CD4-positive, CD25-positive, alpha-beta regulatory T cell (primary cell): Measurements from ENCODE around the gene FAM53B. TPM values are rescaled to one million over a fixed set of nuclear protein-coding genes. Genes with fewer than 3 reads are reported as not detected.
"Not testable (repeated sequence)": the region's sequence is repeated elsewhere in the genome, so short reads cannot be mapped to it uniquely, and the experiment has no call there.

Experiments
- ATAC-seq, 2 donors: fragments of 150-1000 bp; cut with Tn5 transposase; one replicate each; pipeline ENCODE4 v1.10.0; 2021; ENCODE audit warnings: low read depth in 2 of 2, moderate number of reproducible peaks in 2 of 2, moderate library complexity in 1 of 2
- DNase-seq, 3 donors: peaks; one replicate each; pipeline versions ENCODE4 v3.0.0 to v3.0.0-alpha.2; 2012 to 2022; ENCODE audit warnings: mixed read lengths in 1 of 3
- H3K27ac ChIP-seq: one replicate; pipeline ENCODE4 v1.7.0; 2013; ENCODE audit warnings: mild to moderate bottlenecking, low read length; ENCODE audit not compliant: insufficient read depth, poor library complexity, severe bottlenecking
- H3K27me3 ChIP-seq: one replicate; pipeline ENCODE4 v1.7.0; 2013; ENCODE audit warnings: low read length; ENCODE audit not compliant: control insufficient read depth, insufficient read depth
- H3K36me3 ChIP-seq: one replicate; pipeline ENCODE4 v1.7.0; 2013; ENCODE audit warnings: mild to moderate bottlenecking, low read length, moderate library complexity; ENCODE audit not compliant: control insufficient read depth, insufficient read depth
- H3K4me1 ChIP-seq: 2 replicates; pipeline ENCODE4 v1.7.0; 2013; ENCODE audit warnings: mild to moderate bottlenecking, low read length; ENCODE audit not compliant: insufficient read depth, control insufficient read depth, poor library complexity, severe bottlenecking
- H3K4me3 ChIP-seq: one replicate; pipeline ENCODE4 v1.7.0; 2013; ENCODE audit warnings: low read depth, mild to moderate bottlenecking, low read length, moderate library complexity
- H3K9me3 ChIP-seq, 2 experiments: 1 replicate in 1 of 2; 2 replicates in 1 of 2; pipeline ENCODE4 v1.7.0; 2013; ENCODE audit warnings: low read length in 2 of 2, mild to moderate bottlenecking in 1 of 2, moderate library complexity in 1 of 2; ENCODE audit not compliant: control insufficient read depth in 2 of 2
- H3K27ac Mint-ChIP-seq, 3 donors: one replicate each; pipeline ENCODE4 v1.8.0; 2020 to 2022; ENCODE audit warnings: mild to moderate bottlenecking in 3 of 3, mixed read lengths in 3 of 3, moderate library complexity in 2 of 3
- H3K27me3 Mint-ChIP-seq: one replicate; pipeline ENCODE4 v1.8.0; 2022; ENCODE audit warnings: mild to moderate bottlenecking, mixed read lengths
- H3K36me3 Mint-ChIP-seq: one replicate; pipeline ENCODE4 v1.8.0; 2020; ENCODE audit warnings: mixed read lengths
- H3K4me1 Mint-ChIP-seq, 4 donors: one replicate each; pipeline ENCODE4 v1.8.0; 2020 to 2022; ENCODE audit warnings: mixed read lengths in 4 of 4, mild to moderate bottlenecking in 1 of 4
- H3K4me3 Mint-ChIP-seq, 4 donors: one replicate each; pipeline ENCODE4 v1.8.0; 2020 to 2022; ENCODE audit warnings: mild to moderate bottlenecking in 4 of 4, mixed read lengths in 4 of 4, moderate library complexity in 3 of 4
- H3K9me3 Mint-ChIP-seq, 7 donors: one replicate each; pipeline ENCODE4 v1.8.0; 2020 to 2022; ENCODE audit warnings: mixed read lengths in 7 of 7, mild to moderate bottlenecking in 3 of 7, moderate library complexity in 2 of 7
- polyA plus RNA-seq, 4 donors: library from polyadenylated mRNA; unstranded; fragments of 300-500 nt; fragmentation: Illumina TruSeq; gene quantifications; one replicate each; pipeline ENCODE4 v1.2.3, GENCODE V29; 2021
- total RNA-seq: library from RNA; stranded (reverse); gene quantifications from one replicate; pipeline ENCODE4 v1.2.3, GENCODE V29; 2022

The FAM53B gene
- total and polyA plus RNA-seq, 5 donors from 2014 or later = 5.8 to 116 (median 15.0) TPM

- H3K27me3 Mint-ChIP-seq = no peaks in the 10 kb centered on the region
- Histone ChIP-seq H3K4me1 (no peaks in the 10 kb centered on the region), H3K4me3 (no peak overlapping the region), H3K9me3 (no peaks in the 10 kb centered on the region), H3K27me3 (no peaks in the 10 kb centered on the region), H3K27ac (no peak overlapping the region), H3K36me3 (peaks cover 4% of the 10 kb centered on the region)
- peaks cover 8% of the 10 kb centered on the region for H3K36me3 Mint-ChIP-seq
- peak overlapping the region in 1 of 3 donors; percentile 14 for H3K27ac Mint-ChIP-seq
- DNase-seq (no peak), ATAC-seq (no peak)
- H3K4me3 Mint-ChIP-seq = no peak overlapping the region
- peaks cover 0 to 2% (median 0%) of the 10 kb centered on the region in 4 donors for H3K4me1 Mint-ChIP-seq
- H3K9me3 Mint-ChIP-seq = peaks cover 0 to 5% (median 0%) of the 10 kb centered on the region in 7 donors
Measured at GRCh38 chr10:124589491-124590041, 154.6 kb downstream of the FAM53B start.

GRCh38 chr10:124588736-124589490 is 155.3 kb downstream of the FAM53B start:
- no peak for ATAC-seq
- no peak for DNase-seq
- no peaks in the 10 kb centered on the region for H3K4me1 ChIP-seq

GRCh38 chr10:124588341-124588735 is 155.8 kb downstream of the FAM53B start:
- H3K27ac Mint-ChIP-seq, H3K4me1 ChIP-seq, H3K4me3 Mint-ChIP-seq, ATAC-seq, H3K9me3 ChIP-seq, H3K4me1 Mint-ChIP-seq, H3K27me3 ChIP-seq, DNase-seq, H3K27me3 Mint-ChIP-seq, H3K36me3 ChIP-seq, H3K36me3 Mint-ChIP-seq, H3K27ac ChIP-seq, H3K4me3 ChIP-seq, H3K9me3 Mint-ChIP-seq: not testable (repeated sequence)

More at GRCh38 chr10:124588736-124589490, 155.3 kb downstream of the FAM53B start:
- peaks cover 0 to 5% (median 0%) of the 10 kb centered on the region in 7 donors for H3K9me3 Mint-ChIP-seq
- no peak overlapping the region for H3K4me3 ChIP-seq
- no peak overlapping the region for H3K27ac ChIP-seq
- H3K4me3 Mint-ChIP-seq = no peak overlapping the region
- no peaks in the 10 kb centered on the region for H3K27me3 Mint-ChIP-seq
- H3K27ac Mint-ChIP-seq = no peak overlapping the region
- H3K27me3 ChIP-seq = no peaks in the 10 kb centered on the region
- H3K4me1 Mint-ChIP-seq = no peaks in the 10 kb centered on the region
- peaks cover 8% of the 10 kb centered on the region for H3K36me3 Mint-ChIP-seq
- H3K9me3 ChIP-seq = no peaks in the 10 kb centered on the region
- H3K36me3 ChIP-seq = peaks cover 4% of the 10 kb centered on the region

- no peak overlapping the region for H3K4me3 ChIP-seq
- Mint-ChIP-seq H3K36me3 (peaks cover 8% of the 10 kb centered on the region), H3K27ac (no peak overlapping the region), H3K4me3 (no peak overlapping the region), H3K9me3 (peaks cover 0 to 5% (median 0%) of the 10 kb centered on the region in 7 donors), H3K4me1 (no peaks in the 10 kb centered on the region), H3K27me3 (no peaks in the 10 kb centered on the region)
- H3K36me3 ChIP-seq = peaks cover 4% of the 10 kb centered on the region
- no peak for ATAC-seq
- no peaks in the 10 kb centered on the region for H3K4me1 ChIP-seq
- H3K27me3 ChIP-seq = no peaks in the 10 kb centered on the region
- H3K27ac ChIP-seq = no peak overlapping the region
- no peaks in the 10 kb centered on the region for H3K9me3 ChIP-seq
- DNase-seq = no peak
Measured at GRCh38 chr10:124587811-124588211, 156.4 kb downstream of the FAM53B start.

- Mint-ChIP-seq H3K27ac (peak overlapping the region in 1 of 3 donors; percentile 32), H3K4me3 (no peak overlapping the region), H3K36me3 (peaks cover 5% of the 10 kb centered on the region), H3K27me3 (no peaks in the 10 kb centered on the region), H3K9me3 (peaks cover 0 to 2% (median 0%) of the 10 kb centered on the region in 7 donors), H3K4me1 (peaks cover 0 to 6% (median 0%) of the 10 kb centered on the region in 4 donors)
- ATAC-seq (no peak), DNase-seq (no peak)
- Histone ChIP-seq H3K9me3 (no peaks in the 10 kb centered on the region), H3K27ac (no peak overlapping the region), H3K4me1 (no peaks in the 10 kb centered on the region), H3K36me3 (no peaks in the 10 kb centered on the region), H3K4me3 (no peak overlapping the region), H3K27me3 (no peaks in the 10 kb centered on the region)
Measured at GRCh38 chr10:124586142-124586541, 158.0 kb downstream of the FAM53B start.

GRCh38 chr10:124579011-124579399 is 165.2 kb downstream of the FAM53B start:
- no peak for DNase-seq
- Histone ChIP-seq H3K9me3 (no peaks in the 10 kb centered on the region), H3K27ac (no peak overlapping the region), H3K4me1 (no peaks in the 10 kb centered on the region), H3K4me3 (no peak overlapping the region), H3K36me3 (no peaks in the 10 kb centered on the region), H3K27me3 (no peaks in the 10 kb centered on the region)
- H3K27ac Mint-ChIP-seq = no peak overlapping the region
- no peak overlapping the region for H3K4me3 Mint-ChIP-seq
- no peaks in the 10 kb centered on the region for H3K27me3 Mint-ChIP-seq
- peaks cover 10% of the 10 kb centered on the region for H3K36me3 Mint-ChIP-seq
- no peak for ATAC-seq
- peaks cover 0 to 7% (median 2%) of the 10 kb centered on the region in 7 donors for H3K9me3 Mint-ChIP-seq
- H3K4me1 Mint-ChIP-seq = peaks cover 0 to 6% (median 0%) of the 10 kb centered on the region in 4 donors

- no peak for ATAC-seq
- H3K27ac Mint-ChIP-seq = peak overlapping the region; percentile 73 to 78 (median 78)
Measured at GRCh38 chr10:124578231-124579010, 165.8 kb downstream of the FAM53B start.

More at GRCh38 chr10:124578231-124579010, 165.8 kb downstream of the FAM53B start:
- peaks cover 0 to 7% (median 2%) of the 10 kb centered on the region in 7 donors for H3K9me3 Mint-ChIP-seq
- H3K4me3 ChIP-seq = no peak overlapping the region
- DNase-seq = no peak
- H3K27me3 ChIP-seq = no peaks in the 10 kb centered on the region
- H3K36me3 Mint-ChIP-seq = peaks cover 10% of the 10 kb centered on the region
- no peak overlapping the region for H3K27ac ChIP-seq
- no peaks in the 10 kb centered on the region for H3K27me3 Mint-ChIP-seq
- no peak overlapping the region for H3K4me3 Mint-ChIP-seq
- no peaks in the 10 kb centered on the region for H3K4me1 ChIP-seq
- H3K4me1 Mint-ChIP-seq = peaks cover 0 to 6% (median 0%) of the 10 kb centered on the region in 4 donors
- H3K9me3 ChIP-seq = no peaks in the 10 kb centered on the region
- H3K36me3 ChIP-seq = no peaks in the 10 kb centered on the region
